OCI-LY3 (cell line): ENCODE data around the gene RELCH.

Experiments
- H2AFZ ChIP-seq: fragments of 200-600, 300-600 bp; shearing (Covaris generic); 2 replicates; pipeline ENCODE4 v1.6.0; 2014; ENCODE audit warnings: antibody characterized with exemption, low read depth, low read length
- H3K27ac ChIP-seq: fragments of 200-600, 300-600 bp; sonication (generic); 2 replicates; pipeline ENCODE4 v1.5.1; 2014; ENCODE audit warnings: mild to moderate bottlenecking, low read length, moderate library complexity, mixed read lengths
- H3K27me3 ChIP-seq: fragments of 200-600, 300-600 bp; sonication (generic); 2 replicates; pipeline ENCODE4 v1.6.1; 2014; ENCODE audit warnings: low read depth, low read length, mixed read lengths
- H3K36me3 ChIP-seq: fragments of 200-600, 300-600 bp; sonication (generic); replicated peaks from 2 replicates; pipeline ENCODE3; 2014; ENCODE audit warnings: low read depth, low read length, mixed read lengths
- H3K4me1 ChIP-seq: fragments of 300-600, 200-600 bp; sonication (generic); 2 replicates; pipeline ENCODE4 v1.6.1; 2014; ENCODE audit warnings: low read length, mixed read lengths
- H3K4me2 ChIP-seq: fragments of 200-600, 300-600 bp; sonication (generic); 2 replicates; pipeline ENCODE4 v1.6.1; 2014; ENCODE audit warnings: low read length, mixed read lengths
- H3K4me3 ChIP-seq: fragments of 300-600, 200-600 bp; sonication (generic); 2 replicates; pipeline ENCODE4 v1.5.1; 2014; ENCODE audit warnings: antibody characterized with exemption, mild to moderate bottlenecking, low read length, moderate library complexity
- H3K79me2 ChIP-seq: fragments of 300-600, 200-600 bp; shearing (Covaris generic); 2 replicates; pipeline ENCODE4 v1.6.1; 2014; ENCODE audit warnings: mild to moderate bottlenecking, low read length, mixed read lengths
- H3K9ac ChIP-seq: fragments of 300-600, 200-600 bp; shearing (Covaris generic); 2 replicates; pipeline ENCODE4 v1.6.0; 2014; ENCODE audit warnings: mild to moderate bottlenecking, low read length, moderate library complexity
- H3K9me3 ChIP-seq: fragments of 200-600, 300-600 bp; shearing (Covaris generic); 2 replicates; pipeline ENCODE4 v1.6.1; 2014; ENCODE audit warnings: low read length, mixed read lengths; ENCODE audit not compliant: insufficient read depth
- H4K20me1 ChIP-seq: fragments of 200-600, 300-600 bp; sonication (generic); 2 replicates; pipeline ENCODE4 v1.6.1; 2016; ENCODE audit warnings: low read length, mixed read lengths; ENCODE audit not compliant: insufficient read depth
- EZH2phosphoT487 ChIP-seq: fragments of 200-600 bp; shearing (Covaris generic); IDR thresholded peaks from 2 replicates; pipeline ENCODE4 v1.6.1; 2018; ENCODE audit warnings: antibody characterized with exemption, mixed run types, low read depth
- TF ChIP-seq, protein P1 (sequence below): fragments of 200-600, 300-600 bp; sonication (generic); IDR thresholded peaks from 2 replicates; pipeline ENCODE4 v1.5.1; 2014; ENCODE audit warnings: antibody characterized with exemption, low read length, low read depth

Gene RELCH

DNA sequence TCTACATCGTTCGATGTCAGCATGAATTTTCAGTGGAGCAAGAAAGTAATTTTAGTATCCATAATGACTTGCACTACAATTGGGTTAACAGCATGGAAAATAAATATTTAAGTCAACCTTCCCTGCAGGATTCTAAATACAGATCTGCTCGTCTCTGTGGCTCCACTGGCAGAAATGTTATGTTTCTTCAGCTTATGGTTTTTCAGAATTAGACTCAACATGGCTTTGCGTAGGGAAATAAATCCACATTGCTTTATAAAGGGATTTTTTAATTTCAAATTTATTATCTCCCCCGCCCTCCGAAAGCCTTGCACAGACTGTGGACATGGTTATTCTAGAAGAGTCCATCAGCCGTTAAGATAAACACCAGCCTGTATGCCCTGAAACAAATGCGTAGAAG lies 156.3 kb downstream of the RELCH start:
- Histone ChIP-seq H3K9ac (no peak overlapping the region), H2AFZ (no peak overlapping the region), H4K20me1 (peaks cover 7% of the 10 kb centered on the region; the same call in 1 of the 2 replicates), H3K9me3 (no peaks in the 10 kb centered on the region), H3K27me3 (peaks cover 91% of the 10 kb centered on the region), H3K4me2 (no peak overlapping the region), H3K79me2 (no peaks in the 10 kb centered on the region), H3K27ac (no peak overlapping the region), H3K4me1 (peaks cover 14% of the 10 kb centered on the region), H3K4me3 (no peak overlapping the region), H3K36me3 (no peaks in the 10 kb centered on the region)
- TF ChIP-seq, protein P1, sequence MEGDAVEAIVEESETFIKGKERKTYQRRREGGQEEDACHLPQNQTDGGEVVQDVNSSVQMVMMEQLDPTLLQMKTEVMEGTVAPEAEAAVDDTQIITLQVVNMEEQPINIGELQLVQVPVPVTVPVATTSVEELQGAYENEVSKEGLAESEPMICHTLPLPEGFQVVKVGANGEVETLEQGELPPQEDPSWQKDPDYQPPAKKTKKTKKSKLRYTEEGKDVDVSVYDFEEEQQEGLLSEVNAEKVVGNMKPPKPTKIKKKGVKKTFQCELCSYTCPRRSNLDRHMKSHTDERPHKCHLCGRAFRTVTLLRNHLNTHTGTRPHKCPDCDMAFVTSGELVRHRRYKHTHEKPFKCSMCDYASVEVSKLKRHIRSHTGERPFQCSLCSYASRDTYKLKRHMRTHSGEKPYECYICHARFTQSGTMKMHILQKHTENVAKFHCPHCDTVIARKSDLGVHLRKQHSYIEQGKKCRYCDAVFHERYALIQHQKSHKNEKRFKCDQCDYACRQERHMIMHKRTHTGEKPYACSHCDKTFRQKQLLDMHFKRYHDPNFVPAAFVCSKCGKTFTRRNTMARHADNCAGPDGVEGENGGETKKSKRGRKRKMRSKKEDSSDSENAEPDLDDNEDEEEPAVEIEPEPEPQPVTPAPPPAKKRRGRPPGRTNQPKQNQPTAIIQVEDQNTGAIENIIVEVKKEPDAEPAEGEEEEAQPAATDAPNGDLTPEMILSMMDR = no peak
- no peak for TF ChIP-seq EZH2phosphoT487

DNA sequence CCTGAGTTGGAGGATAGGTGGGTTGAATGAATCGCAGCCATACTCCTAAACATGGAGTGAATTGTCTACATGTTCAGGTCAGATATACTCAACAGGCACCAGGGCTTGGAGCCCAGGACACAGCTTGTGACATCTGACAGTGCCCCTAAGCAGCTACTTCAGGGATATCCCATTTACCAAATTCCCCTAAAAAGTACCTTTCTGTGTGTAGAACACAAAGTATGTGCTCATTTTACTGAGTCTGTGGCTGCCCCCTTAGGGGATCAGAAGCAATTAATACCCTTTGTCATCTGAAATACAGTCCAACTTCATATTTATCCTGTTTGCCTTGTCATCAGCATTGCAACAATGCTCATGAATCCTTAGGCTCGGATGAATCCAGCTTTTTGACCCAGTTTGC lies 158.9 kb downstream of the RELCH start:
- Histone ChIP-seq H3K9ac (no peak overlapping the region), H3K27ac (no peak overlapping the region), H3K79me2 (no peaks in the 10 kb centered on the region), H4K20me1 (peaks cover 7% of the 10 kb centered on the region; the same call in 1 of the 2 replicates), H3K4me2 (peak overlapping the region; percentile 4; the same call in 1 of the 2 replicates), H3K27me3 (peaks cover 87% of the 10 kb centered on the region), H3K4me1 (peaks cover 14% of the 10 kb centered on the region), H3K36me3 (no peaks in the 10 kb centered on the region), H3K9me3 (no peaks in the 10 kb centered on the region), H2AFZ (no peak overlapping the region), H3K4me3 (no peak overlapping the region)
- no peak for TF ChIP-seq EZH2phosphoT487
- TF ChIP-seq, protein P1 = no peak

DNA sequence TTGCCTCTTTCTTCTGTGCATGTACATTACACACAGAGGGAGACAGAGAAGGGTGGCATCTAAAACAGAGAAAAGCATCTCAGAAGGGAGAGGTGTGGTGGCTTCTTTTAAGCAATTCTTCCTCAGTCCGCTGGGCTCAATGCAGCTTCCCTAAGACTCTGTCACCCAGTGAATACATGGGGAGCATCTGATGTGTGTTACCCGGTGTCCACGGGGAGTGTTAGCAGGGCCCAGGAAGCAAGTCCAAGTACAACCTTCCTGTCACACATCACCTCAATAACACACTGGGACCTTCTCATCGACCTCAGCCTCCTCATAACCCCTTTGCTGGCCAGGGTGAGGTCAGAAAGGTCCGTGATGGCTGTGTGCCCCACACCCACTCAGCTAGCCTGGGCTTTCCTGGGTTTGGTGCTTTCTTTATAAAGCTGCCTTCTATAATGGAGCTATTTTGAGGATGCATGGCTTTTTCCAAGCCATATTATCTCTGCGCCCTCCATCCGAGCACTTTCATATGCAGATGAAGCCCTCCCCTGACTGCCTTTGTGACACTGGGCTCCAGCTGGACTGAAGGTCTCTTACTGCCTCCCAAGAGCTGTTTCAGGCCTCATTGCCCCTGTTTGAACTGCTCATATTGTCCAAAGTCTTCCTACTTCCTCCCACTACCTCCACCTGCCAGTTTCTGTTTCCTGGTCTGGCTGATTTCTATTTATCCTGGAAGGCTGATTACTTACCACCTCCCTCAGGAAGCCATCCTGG lies 159.5 kb downstream of the RELCH start:
- no peak overlapping the region for H3K27ac ChIP-seq
- H3K4me3 ChIP-seq = no peak overlapping the region
- H3K27me3 ChIP-seq = peaks cover 87% of the 10 kb centered on the region
- H3K4me2 ChIP-seq = no peak overlapping the region
- TF ChIP-seq, protein P1 = no peak
- TF ChIP-seq EZH2phosphoT487 = no peak
- H2AFZ ChIP-seq = no peak overlapping the region
- peaks cover 14% of the 10 kb centered on the region for H3K4me1 ChIP-seq
- H3K79me2 ChIP-seq = no peaks in the 10 kb centered on the region
- H3K9ac ChIP-seq = no peak overlapping the region
- no peaks in the 10 kb centered on the region for H3K36me3 ChIP-seq
- no peaks in the 10 kb centered on the region for H3K9me3 ChIP-seq
- peaks cover 7% of the 10 kb centered on the region; the same call in 1 of the 2 replicates for H4K20me1 ChIP-seq

DNA sequence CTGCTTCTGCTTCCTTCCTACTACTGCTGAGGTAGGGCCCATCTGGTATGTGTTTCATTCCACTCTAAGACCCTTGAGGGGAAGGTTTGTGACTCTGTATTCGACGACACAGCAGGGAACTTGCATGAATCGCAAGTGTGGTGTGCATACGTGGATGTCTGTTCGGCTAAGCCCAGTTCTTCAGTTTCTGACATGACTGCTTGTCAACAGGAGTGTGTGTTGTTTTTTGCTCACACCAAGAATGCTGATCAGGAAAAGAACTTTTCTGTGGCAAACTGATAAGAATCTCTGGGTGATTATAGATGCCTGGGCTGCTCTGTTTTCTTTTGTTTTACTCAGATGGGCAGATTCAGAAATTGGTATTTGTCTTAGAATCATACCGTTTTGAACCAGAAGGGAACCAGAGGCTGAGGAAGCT lies 160.0 kb downstream of the RELCH start:
- Histone ChIP-seq H4K20me1 (peaks cover 7% of the 10 kb centered on the region; the same call in 1 of the 2 replicates), H3K79me2 (no peaks in the 10 kb centered on the region), H3K27ac (no peak overlapping the region), H3K36me3 (no peaks in the 10 kb centered on the region), H3K9ac (no peak overlapping the region), H3K27me3 (peaks cover 88% of the 10 kb centered on the region), H3K4me2 (no peak overlapping the region), H3K9me3 (no peaks in the 10 kb centered on the region), H3K4me1 (peaks cover 14% of the 10 kb centered on the region), H3K4me3 (no peak overlapping the region), H2AFZ (no peak overlapping the region)
- no peak for TF ChIP-seq EZH2phosphoT487
- TF ChIP-seq, protein P1 = no peak
